ENCODE measurements around the gene WFDC1. TPM values are rescaled to one million over a fixed set of nuclear protein-coding genes. Genes with fewer than 3 reads are reported as not detected.

The WFDC1 gene
- total RNA-seq, 1 experiment from 2014 or later = not detected

DNA sequence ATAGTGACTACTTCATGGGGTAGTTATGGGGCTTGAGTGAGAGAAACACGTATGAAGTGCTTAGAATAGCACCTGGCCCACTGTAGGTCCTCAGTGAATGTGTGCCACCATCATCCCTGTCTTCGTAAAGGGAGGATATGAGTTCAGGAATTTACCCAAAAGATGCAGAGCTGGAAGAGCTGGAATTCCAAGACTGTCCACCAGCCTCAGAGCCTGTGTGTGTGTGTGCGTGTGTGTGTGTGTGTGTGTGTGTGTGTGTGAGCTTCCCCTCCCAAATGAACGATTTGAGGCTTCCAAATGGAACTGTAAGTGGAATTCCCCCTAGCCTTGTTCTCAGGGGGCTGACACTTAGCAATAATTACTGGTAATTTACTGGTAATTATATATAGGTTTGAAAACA lies 27.3 kb downstream of the WFDC1 start:
- no peak for DNase-seq
- H3K27ac Mint-ChIP-seq (ENCODE audit: unreplicated experiment) = no peak overlapping the region
- CTCF ChIA-PET = no interaction called here
- no peaks in the 10 kb centered on the region for H3K4me1 Mint-ChIP-seq (ENCODE audit: low read depth, unreplicated experiment)
- no TSS peak for BruUV-seq (replicated peaks)
- peaks cover 18% of the 10 kb centered on the region for H3K27me3 Mint-ChIP-seq (ENCODE audit: unreplicated experiment)
- intact Hi-C loops (cut with micrococcal nuclease; ENCODE audit: unreplicated experiment) = no loop called here
- H3K4me3 Mint-ChIP-seq (ENCODE audit: low read depth, unreplicated experiment) = no peak overlapping the region
- H3K9me3 Mint-ChIP-seq (ENCODE audit: low read depth, unreplicated experiment) = no peaks in the 10 kb centered on the region
- H3K36me3 Mint-ChIP-seq (ENCODE audit: insufficient read depth, unreplicated experiment) = no peaks in the 10 kb centered on the region
- TF ChIP-seq, protein P1, sequence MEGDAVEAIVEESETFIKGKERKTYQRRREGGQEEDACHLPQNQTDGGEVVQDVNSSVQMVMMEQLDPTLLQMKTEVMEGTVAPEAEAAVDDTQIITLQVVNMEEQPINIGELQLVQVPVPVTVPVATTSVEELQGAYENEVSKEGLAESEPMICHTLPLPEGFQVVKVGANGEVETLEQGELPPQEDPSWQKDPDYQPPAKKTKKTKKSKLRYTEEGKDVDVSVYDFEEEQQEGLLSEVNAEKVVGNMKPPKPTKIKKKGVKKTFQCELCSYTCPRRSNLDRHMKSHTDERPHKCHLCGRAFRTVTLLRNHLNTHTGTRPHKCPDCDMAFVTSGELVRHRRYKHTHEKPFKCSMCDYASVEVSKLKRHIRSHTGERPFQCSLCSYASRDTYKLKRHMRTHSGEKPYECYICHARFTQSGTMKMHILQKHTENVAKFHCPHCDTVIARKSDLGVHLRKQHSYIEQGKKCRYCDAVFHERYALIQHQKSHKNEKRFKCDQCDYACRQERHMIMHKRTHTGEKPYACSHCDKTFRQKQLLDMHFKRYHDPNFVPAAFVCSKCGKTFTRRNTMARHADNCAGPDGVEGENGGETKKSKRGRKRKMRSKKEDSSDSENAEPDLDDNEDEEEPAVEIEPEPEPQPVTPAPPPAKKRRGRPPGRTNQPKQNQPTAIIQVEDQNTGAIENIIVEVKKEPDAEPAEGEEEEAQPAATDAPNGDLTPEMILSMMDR (IDR thresholded peaks at IDR 0.05; ENCODE audit: unreplicated experiment) = no peak

DNA sequence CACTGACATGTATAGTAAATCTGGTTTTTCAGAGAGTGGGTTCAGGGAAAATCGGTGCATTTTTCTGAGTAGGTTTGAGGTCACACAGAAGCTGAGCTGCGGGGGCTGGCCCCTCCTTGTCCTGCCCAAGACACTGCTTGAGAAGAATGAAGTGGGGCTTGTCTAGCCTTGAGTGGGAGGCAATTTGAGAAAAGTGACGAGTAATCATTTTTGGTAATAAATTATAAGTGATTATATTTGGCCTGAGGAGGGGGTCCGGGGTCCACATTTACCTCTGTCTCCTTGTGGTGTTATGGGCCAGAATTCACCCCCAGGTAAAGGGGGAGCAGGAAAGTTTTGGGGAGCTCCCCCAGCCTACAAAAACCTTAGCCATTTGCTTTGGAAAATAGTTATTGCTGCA lies 28.1 kb downstream of the WFDC1 start:
- no peak for DNase-seq
- intact Hi-C loops (cut with micrococcal nuclease; ENCODE audit: unreplicated experiment) = no loop called here
- Mint-ChIP-seq H3K9me3 (ENCODE audit: low read depth, unreplicated experiment) (no peaks in the 10 kb centered on the region), H3K4me1 (ENCODE audit: low read depth, unreplicated experiment) (no peaks in the 10 kb centered on the region), H3K36me3 (ENCODE audit: insufficient read depth, unreplicated experiment) (no peaks in the 10 kb centered on the region), H3K27me3 (ENCODE audit: unreplicated experiment) (peaks cover 22% of the 10 kb centered on the region), H3K27ac (ENCODE audit: unreplicated experiment) (no peak overlapping the region), H3K4me3 (ENCODE audit: low read depth, unreplicated experiment) (no peak overlapping the region)
- TF ChIP-seq, protein P1 (IDR thresholded peaks at IDR 0.05; ENCODE audit: unreplicated experiment) = no peak
- BruUV-seq (replicated peaks) = no TSS peak
- CTCF ChIA-PET = no interaction called here

DNA sequence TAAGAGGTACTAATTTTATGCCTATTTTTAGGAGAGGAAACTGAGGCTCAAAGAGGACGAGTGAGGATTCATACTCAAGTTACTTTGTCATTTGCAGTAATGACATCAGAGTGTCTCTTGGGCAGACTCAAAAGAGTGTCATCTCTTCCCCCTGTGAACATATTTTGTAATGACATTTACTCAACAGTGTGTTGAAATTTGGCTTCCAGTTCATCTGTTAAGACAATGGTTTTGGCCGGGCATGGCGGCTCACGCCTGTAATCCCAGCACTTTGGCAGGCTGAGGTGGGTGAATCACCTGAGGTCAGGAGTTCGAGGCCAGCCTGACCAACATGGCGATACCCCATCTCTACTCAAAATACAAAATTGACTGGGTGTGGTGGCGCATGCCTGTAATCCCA lies 28.9 kb downstream of the WFDC1 start:
- DNase-seq = no peak
- intact Hi-C loops (cut with micrococcal nuclease; ENCODE audit: unreplicated experiment) = no loop called here
- Mint-ChIP-seq H3K27ac (ENCODE audit: unreplicated experiment) (no peak overlapping the region), H3K4me1 (ENCODE audit: low read depth, unreplicated experiment) (no peaks in the 10 kb centered on the region), H3K9me3 (ENCODE audit: low read depth, unreplicated experiment) (no peaks in the 10 kb centered on the region), H3K4me3 (ENCODE audit: low read depth, unreplicated experiment) (no peak overlapping the region), H3K36me3 (ENCODE audit: insufficient read depth, unreplicated experiment) (no peaks in the 10 kb centered on the region), H3K27me3 (ENCODE audit: unreplicated experiment) (peaks cover 25% of the 10 kb centered on the region)
- CTCF ChIA-PET = no interaction called here
- TF ChIP-seq, protein P1 (IDR thresholded peaks at IDR 0.05; ENCODE audit: unreplicated experiment) = no peak
- no TSS peak for BruUV-seq (replicated peaks)

GRCh38 chr16:84324434-84325262 lies 30.0 kb downstream of the WFDC1 start:
- no peak overlapping the region for H3K27ac Mint-ChIP-seq (ENCODE audit: unreplicated experiment)
- CTCF ChIA-PET = no interaction called here
- no peaks in the 10 kb centered on the region for H3K4me1 Mint-ChIP-seq (ENCODE audit: low read depth, unreplicated experiment)
- H3K9me3 Mint-ChIP-seq (ENCODE audit: low read depth, unreplicated experiment) = no peaks in the 10 kb centered on the region
- BruUV-seq (replicated peaks) = no TSS peak
- intact Hi-C loops (cut with micrococcal nuclease; ENCODE audit: unreplicated experiment) = no loop called here
- TF ChIP-seq, protein P1 (IDR thresholded peaks at IDR 0.05; ENCODE audit: unreplicated experiment) = no peak
- no peak for DNase-seq
- no peak overlapping the region for H3K4me3 Mint-ChIP-seq (ENCODE audit: low read depth, unreplicated experiment)
- peaks cover 17% of the 10 kb centered on the region for H3K27me3 Mint-ChIP-seq (ENCODE audit: unreplicated experiment)
- H3K36me3 Mint-ChIP-seq (ENCODE audit: insufficient read depth, unreplicated experiment) = no peaks in the 10 kb centered on the region

Data from Calu3 (cell line).